K562 (cell line): ENCODE measurements around the gene PTPN7. TPM values are rescaled to one million over a fixed set of nuclear protein-coding genes. Genes with fewer than 3 reads are reported as not detected.

Experiments used
- CBX8 ChIP-seq: fragments of 200-600 bp; sonication (generic); IDR thresholded peaks from 2 replicates; pipeline ENCODE4 v1.6.1; 2012; ENCODE audit warnings: borderline replicate concordance, mixed run types, low read depth, mild to moderate bottlenecking, moderate library complexity, mixed read lengths, low read length, control low read depth, inconsistent platforms; ENCODE audit not compliant: poor library complexity, severe bottlenecking; ENCODE audit errors: extremely low read depth
- CREB1 ChIP-seq, 2 experiments: sonication (generic) in 1 of 2; formaldehyde crosslinking in 1 of 2; IDR thresholded peaks; 2 replicates each; pipeline versions ENCODE4 v1.6.1 to v1.8.0; 2012 to 2022; ENCODE audit warnings: inconsistent platforms in 1 of 2, mild to moderate bottlenecking in 1 of 2, missing genetic modification reagents in 1 of 2, moderate library complexity in 1 of 2
- CXXC5 ChIP-seq: fragments of 250-450 bp; sonication (Bioruptor Pico); IDR thresholded peaks from 2 replicates; pipeline ENCODE4 v1.8.0; 2022; ENCODE audit warnings: inconsistent platforms, mild to moderate bottlenecking, moderate library complexity
- EHMT2 ChIP-seq: fragments of 450-650 bp; IDR thresholded peaks from 2 replicates; pipeline ENCODE4 v1.6.1; 2018; ENCODE audit warnings: antibody characterized with exemption
- FUS ChIP-seq: fragments of 200-400 bp; formaldehyde crosslinking; optimal IDR thresholded peaks from 2 replicates; pipeline ENCODE3; 2017; ENCODE audit warnings: low read depth, low read length
- GABPB1 ChIP-seq: sonication (generic); formaldehyde crosslinking; IDR thresholded peaks from 2 replicates; pipeline ENCODE4 v1.8.0; 2022; ENCODE audit warnings: mild to moderate bottlenecking, missing genetic modification reagents
- GATAD2A ChIP-seq: fragments of 450-650 bp; IDR thresholded peaks from 2 replicates; pipeline ENCODE4 v1.6.1; 2017
- HNRNPK ChIP-seq: fragments of 200-400 bp; formaldehyde crosslinking; IDR thresholded peaks from one replicate; pipeline ENCODE4 v1.6.1; 2018; ENCODE audit warnings: mild to moderate bottlenecking, low read depth, low read length; ENCODE audit not compliant: poor library complexity, severe bottlenecking
- KDM5B ChIP-seq: fragments of 200-600 bp; sonication (generic); IDR thresholded peaks from 2 replicates; pipeline ENCODE4 v1.6.1; 2012; ENCODE audit warnings: low read depth, mild to moderate bottlenecking, moderate library complexity, low read length, control low read depth, inconsistent platforms; ENCODE audit not compliant: insufficient replicate concordance
- KLF13 ChIP-seq: fragments of 450-650 bp; IDR thresholded peaks from 2 replicates; pipeline ENCODE4 v1.6.1; 2016; ENCODE audit warnings: missing genetic modification characterization, low read depth, mild to moderate bottlenecking, missing compliant biosample characterization, moderate library complexity, borderline replicate concordance
- RBBP5 ChIP-seq: fragments of 200-600 bp; sonication (generic); IDR thresholded peaks from 2 replicates; pipeline ENCODE4 v1.6.1; 2012; ENCODE audit warnings: borderline replicate concordance, mild to moderate bottlenecking, low read length, control low read depth, inconsistent platforms; ENCODE audit not compliant: insufficient read depth, poor library complexity, severe bottlenecking
- STAT5A ChIP-seq: IDR thresholded peaks from 2 replicates; pipeline ENCODE4 v1.6.1; 2012; ENCODE audit warnings: low read length, inconsistent platforms, borderline replicate concordance
- TRIM24 ChIP-seq, 2 experiments: fragments of 450-650 bp; IDR thresholded peaks; 2 replicates each; pipeline ENCODE4 v1.6.1; 2016
- ZC3H11A ChIP-seq: IDR thresholded peaks from 2 replicates; pipeline ENCODE4 v1.6.1; 2012; ENCODE audit warnings: low read depth, low read length, improper control_type of control experiment
- ZFP30 ChIP-seq: fragments of 250-450 bp; sonication (Bioruptor Pico); IDR thresholded peaks from 2 replicates; pipeline ENCODE4 v1.8.0; 2022; ENCODE audit warnings: moderate library complexity, mild to moderate bottlenecking, inconsistent platforms, borderline replicate concordance
- ZFP36 ChIP-seq: fragments of 150-350 bp; IDR thresholded peaks from 2 replicates; pipeline ENCODE4 v1.6.1; 2018; ENCODE audit warnings: low read length, low read depth; ENCODE audit not compliant: partially characterized antibody
- ZNF311 ChIP-seq: fragments of 250-450 bp; sonication (Bioruptor Pico); IDR thresholded peaks from 2 replicates; pipeline ENCODE4 v1.4.0; 2020; ENCODE audit warnings: mild to moderate bottlenecking, moderate library complexity
- ZNF668 ChIP-seq: fragments of 250-450 bp; sonication (Bioruptor Pico); IDR thresholded peaks from 2 replicates; pipeline ENCODE4 v1.8.0; 2022; ENCODE audit warnings: mild to moderate bottlenecking, inconsistent platforms
- polyA plus RNA-seq, 8 experiments: library from polyadenylated mRNA; depleted of rRNA in 4 of 8; stranded (reverse) in 5 of 8; unstranded in 3 of 8; fragments of >200 nt; fragmentation: Nextera tagmentation in 2 of 8; fragmentation: Illumina TruSeq in 1 of 8; extraction: Ambion mirVana in 2 of 8; extraction: Trizol in 1 of 8; gene quantifications; 2 replicates each; pipeline versions ENCODE4 v1.2.1 to v1.2.3, GENCODE V29; 2011 to 2014; ENCODE audit warnings: inconsistent platforms in 1 of 8, missing spikeins in 1 of 8
- total RNA-seq, 7 experiments: library from RNA; depleted of rRNA in 6 of 7; stranded (reverse); fragments of >200 nt in 6 of 7; fragmentation: Illumina TruSeq in 2 of 7; extraction: Trizol in 2 of 7; gene quantifications; 2 replicates each; pipeline versions ENCODE4 v1.2.1 to v1.2.3, GENCODE V29; 2011 to 2021; ENCODE audit warnings: low replicate concordance in 1 of 7
- TF ChIP-seq, protein P1 (sequence below): fragments of 250-450 bp; sonication (Bioruptor Pico); IDR thresholded peaks from 2 replicates; pipeline ENCODE4 v1.8.0; 2022; ENCODE audit warnings: moderate library complexity, mild to moderate bottlenecking, inconsistent platforms
- TF ChIP-seq, protein P2 (sequence below), 2 experiments: fragments of 450-650 bp; conservative IDR thresholded peaks; 2 replicates each; pipeline ENCODE4 v1.6.1; 2017; ENCODE audit warnings: mild to moderate bottlenecking in 2 of 2, moderate library complexity in 2 of 2
- TF ChIP-seq, protein P3 (sequence below): sonication (generic); formaldehyde crosslinking; IDR thresholded peaks from 2 replicates; pipeline ENCODE4 v1.8.1; 2023; ENCODE audit warnings: mild to moderate bottlenecking, missing genetic modification reagents, moderate library complexity
- TF ChIP-seq, protein P4 (sequence below): fragments of 250-450 bp; sonication (Bioruptor Pico); IDR thresholded peaks from 2 replicates; pipeline ENCODE4 v1.5.0; 2020; ENCODE audit warnings: mild to moderate bottlenecking

Gene PTPN7
- total and polyA plus RNA-seq, 9 of the 15 experiments (the other 6 are each of a cell fraction or from before 2014, with no cell fraction given): 18.7 to 144 (median 120) TPM

DNA sequence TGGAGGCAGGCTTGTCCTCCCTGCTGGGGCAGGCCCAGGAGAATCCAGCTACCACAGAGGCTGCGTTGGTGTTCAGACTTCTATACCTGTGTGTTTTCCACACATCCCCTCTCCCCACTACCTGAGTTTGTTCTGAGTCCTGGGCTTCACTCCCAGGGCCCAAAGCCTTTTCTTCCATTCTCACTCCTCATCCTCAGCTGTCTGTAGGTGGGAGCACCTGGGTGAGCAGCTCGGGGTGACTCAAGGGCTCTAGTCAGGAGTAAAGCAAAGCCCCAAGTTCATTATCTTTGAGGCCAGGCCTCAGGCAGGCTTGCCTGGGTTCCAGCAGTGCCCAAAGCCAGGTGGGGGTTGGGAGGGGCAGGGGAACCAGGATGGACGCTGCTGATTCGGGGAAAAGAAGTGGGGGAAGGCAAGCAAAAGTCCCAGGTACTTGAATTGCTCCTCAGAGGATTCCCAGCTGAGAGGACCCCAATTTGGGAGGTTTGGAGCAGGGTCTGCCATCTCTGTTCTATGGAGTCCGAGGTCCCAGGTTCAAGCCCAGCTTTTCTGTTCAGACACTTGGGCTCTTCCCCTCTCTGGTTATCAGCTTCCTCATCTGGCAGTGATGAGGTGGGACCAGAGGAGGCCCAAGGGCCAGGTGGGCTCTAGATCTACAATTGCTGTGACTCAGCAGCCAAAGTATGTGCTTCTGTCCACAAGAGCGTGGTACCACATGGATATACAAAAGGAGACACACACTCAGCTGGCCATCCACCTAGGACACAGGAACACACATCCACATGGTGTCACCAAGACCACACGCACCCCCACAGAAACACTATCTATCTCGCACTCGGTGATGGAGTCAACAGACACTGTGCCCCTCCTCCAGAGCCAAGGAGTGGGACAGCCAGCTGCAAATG is 5.8 kb upstream of the PTPN7 start (continued):
- TF ChIP-seq CREB1 (IDR thresholded peaks at IDR 0.05) (0 out of 2 replicates have a peak, but pooled peaks have one; percentile 23), CREB1 (CRISPR knock-in tag; IDR thresholded peaks at IDR 0.05) (no peak; the same call in 1 of the 2 replicates), CBX8 (no peak), KDM5B (peak; percentile 47), RBBP5 (no peak), ZNF668 (CRISPR knock-in tag) (no peak), TRIM24 (IDR thresholded peaks at IDR 0.05) (no peak), FUS (no peak), GABPB1 (CRISPR knock-in tag) (no peak; the same call in 1 of the 2 replicates), GATAD2A (no peak), ZC3H11A (no peak), ZFP30 (no peak), ZFP36 (no peak), STAT5A (no peak), CXXC5 (CRISPR knock-in tag) (no peak), EHMT2 (peak; percentile 59; the same call in 1 of the 2 replicates), ZNF311 (CRISPR knock-in tag) (no peak), HNRNPK (no peak), KLF13 (tag) (no peak)
- TF ChIP-seq, protein P1, sequence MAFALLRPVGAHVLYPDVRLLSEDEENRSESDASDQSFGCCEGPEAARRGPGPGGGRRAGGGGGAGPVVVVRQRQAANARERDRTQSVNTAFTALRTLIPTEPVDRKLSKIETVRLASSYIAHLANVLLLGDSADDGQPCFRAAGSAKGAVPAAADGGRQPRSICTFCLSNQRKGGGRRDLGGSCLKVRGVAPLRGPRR (CRISPR knock-in tag): no peak
- TF ChIP-seq, protein P2, sequence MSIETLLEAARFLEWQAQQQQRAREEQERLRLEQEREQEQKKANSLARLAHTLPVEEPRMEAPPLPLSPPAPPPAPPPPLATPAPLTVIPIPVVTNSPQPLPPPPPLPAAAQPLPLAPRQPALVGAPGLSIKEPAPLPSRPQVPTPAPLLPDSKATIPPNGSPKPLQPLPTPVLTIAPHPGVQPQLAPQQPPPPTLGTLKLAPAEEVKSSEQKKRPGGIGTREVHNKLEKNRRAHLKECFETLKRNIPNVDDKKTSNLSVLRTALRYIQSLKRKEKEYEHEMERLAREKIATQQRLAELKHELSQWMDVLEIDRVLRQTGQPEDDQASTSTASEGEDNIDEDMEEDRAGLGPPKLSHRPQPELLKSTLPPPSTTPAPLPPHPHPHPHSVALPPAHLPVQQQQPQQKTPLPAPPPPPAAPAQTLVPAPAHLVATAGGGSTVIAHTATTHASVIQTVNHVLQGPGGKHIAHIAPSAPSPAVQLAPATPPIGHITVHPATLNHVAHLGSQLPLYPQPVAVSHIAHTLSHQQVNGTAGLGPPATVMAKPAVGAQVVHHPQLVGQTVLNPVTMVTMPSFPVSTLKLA (conservative IDR thresholded peaks at IDR 0.05): peak; percentile 40 to 74; a peak in 1 of 4 replicates
- TF ChIP-seq, protein P3, sequence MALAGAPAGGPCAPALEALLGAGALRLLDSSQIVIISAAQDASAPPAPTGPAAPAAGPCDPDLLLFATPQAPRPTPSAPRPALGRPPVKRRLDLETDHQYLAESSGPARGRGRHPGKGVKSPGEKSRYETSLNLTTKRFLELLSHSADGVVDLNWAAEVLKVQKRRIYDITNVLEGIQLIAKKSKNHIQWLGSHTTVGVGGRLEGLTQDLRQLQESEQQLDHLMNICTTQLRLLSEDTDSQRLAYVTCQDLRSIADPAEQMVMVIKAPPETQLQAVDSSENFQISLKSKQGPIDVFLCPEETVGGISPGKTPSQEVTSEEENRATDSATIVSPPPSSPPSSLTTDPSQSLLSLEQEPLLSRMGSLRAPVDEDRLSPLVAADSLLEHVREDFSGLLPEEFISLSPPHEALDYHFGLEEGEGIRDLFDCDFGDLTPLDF (CRISPR knock-in tag): no peak
- TF ChIP-seq, protein P4, sequence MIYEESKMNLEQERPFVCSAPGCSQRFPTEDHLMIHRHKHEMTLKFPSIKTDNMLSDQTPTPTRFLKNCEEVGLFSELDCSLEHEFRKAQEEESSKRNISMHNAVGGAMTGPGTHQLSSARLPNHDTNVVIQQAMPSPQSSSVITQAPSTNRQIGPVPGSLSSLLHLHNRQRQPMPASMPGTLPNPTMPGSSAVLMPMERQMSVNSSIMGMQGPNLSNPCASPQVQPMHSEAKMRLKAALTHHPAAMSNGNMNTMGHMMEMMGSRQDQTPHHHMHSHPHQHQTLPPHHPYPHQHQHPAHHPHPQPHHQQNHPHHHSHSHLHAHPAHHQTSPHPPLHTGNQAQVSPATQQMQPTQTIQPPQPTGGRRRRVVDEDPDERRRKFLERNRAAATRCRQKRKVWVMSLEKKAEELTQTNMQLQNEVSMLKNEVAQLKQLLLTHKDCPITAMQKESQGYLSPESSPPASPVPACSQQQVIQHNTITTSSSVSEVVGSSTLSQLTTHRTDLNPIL: no peak
